ENCODE results near the gene EP300. TPM values are rescaled to one million over a fixed set of nuclear protein-coding genes. Genes with fewer than 3 reads are reported as not detected.

Gene EP300
- total and polyA plus RNA-seq, 12 donors, result 7.0 to 161 (median 51.8) TPM

GRCh38 chr22:41074061-41074460 is 18.3 kb upstream of the EP300 start:
- Histone ChIP-seq H3K4me1 (replicated peaks in 1 of 2) (no peaks in the 10 kb centered on the region), H3K27me3 (no peaks in the 10 kb centered on the region), H3K36me3 (replicated peaks in 1 of 2) (no peaks in the 10 kb centered on the region), H3K9me3 (replicated peaks in 1 of 3) (no peaks in the 10 kb centered on the region), H3K4me3 (no peak overlapping the region), H3K27ac (no peak overlapping the region)
- DNase-seq, result no peak
- WGBS, 4 donors, result 88 to 95% (median 94%) methylated on average over 11 of the region's 11 CpGs
- TF ChIP-seq CTCF (IDR thresholded peaks at IDR 0.05) (no peak), POLR2A (IDR thresholded peaks at IDR 0.05) (no peak)
- intact Hi-C loops (cut with DNase I), result no loop called here

GRCh38 chr22:41074466-41074865 is 17.9 kb upstream of the EP300 start:
- Histone ChIP-seq H3K36me3 (replicated peaks in 1 of 2) (no peaks in the 10 kb centered on the region), H3K4me3 (no peak overlapping the region), H3K27ac (no peak overlapping the region), H3K9me3 (replicated peaks in 1 of 3) (no peaks in the 10 kb centered on the region), H3K4me1 (replicated peaks in 1 of 2) (no peaks in the 10 kb centered on the region), H3K27me3 (no peaks in the 10 kb centered on the region)
- no peak for DNase-seq
- TF ChIP-seq POLR2A (IDR thresholded peaks at IDR 0.05), result no peak
- no peak for TF ChIP-seq CTCF (IDR thresholded peaks at IDR 0.05)
- intact Hi-C loops (cut with DNase I), result no loop called here
- 94 to 100% (median 95%) methylated on average over 4 to 22 of the region's 22 CpGs for WGBS, 4 donors

- intact Hi-C loops (cut with DNase I), result no loop called here
- DNase-seq, result no peak
These were observed 17.3 kb upstream of the EP300 start for GRCh38 chr22:41074941-41075710.

GRCh38 chr22:41075946-41076345 is 16.4 kb upstream of the EP300 start:
- no peak for DNase-seq
- no peaks in the 10 kb centered on the region for H3K9me3 ChIP-seq (replicated peaks in 1 of 3)
- intact Hi-C loops (cut with DNase I), result no loop called here
- no peaks in the 10 kb centered on the region for H3K27me3 ChIP-seq
- TF ChIP-seq POLR2A (IDR thresholded peaks at IDR 0.05) (no peak), CTCF (IDR thresholded peaks at IDR 0.05) (no peak)
- no peaks in the 10 kb centered on the region for H3K36me3 ChIP-seq (replicated peaks in 1 of 2)
- H3K4me1 ChIP-seq (replicated peaks in 1 of 2), result no peaks in the 10 kb centered on the region
- H3K4me3 ChIP-seq, result no peak overlapping the region
- no peak overlapping the region for H3K27ac ChIP-seq

More at GRCh38 chr22:41074941-41075710, 17.3 kb upstream of the EP300 start:
- 89 to 97% (median 95%) methylated on average over 15 to 26 of the region's 26 CpGs for WGBS, 4 donors
- no peaks in the 10 kb centered on the region for H3K36me3 ChIP-seq (replicated peaks in 1 of 2)
- no peaks in the 10 kb centered on the region for H3K9me3 ChIP-seq (replicated peaks in 1 of 3)
- no peak overlapping the region for H3K4me3 ChIP-seq
- no peaks in the 10 kb centered on the region for H3K27me3 ChIP-seq
- no peak overlapping the region for H3K27ac ChIP-seq
- TF ChIP-seq CTCF (IDR thresholded peaks at IDR 0.05) (no peak), POLR2A (IDR thresholded peaks at IDR 0.05) (no peak)
- H3K4me1 ChIP-seq (replicated peaks in 1 of 2), result no peaks in the 10 kb centered on the region
